Urothelium cell line (cell line): ENCODE results near the gene RPLP2.
A peak's percentile ranks its signal among the peaks of the same experiment; 100 is the strongest.

Source experiments
- DNase-seq: peaks from one replicate; pipeline ENCODE4 v3.0.0; 2011; ENCODE audit warnings: low spot score, mixed read lengths
- FAIRE-seq: peaks from 2 replicates; lab custom pipeline; 2011; peaks lifted over from hg19 to GRCh38; lab: Jason Lieb, UNC

Gene RPLP2

GRCh38 chr11:802693-803466 is 6.9 kb upstream of the RPLP2 start:
- no peak for DNase-seq
- FAIRE-seq, result no peak

GRCh38 chr11:803467-803742 is 6.4 kb upstream of the RPLP2 start:
- DNase-seq (no peak), FAIRE-seq (no peak)

GRCh38 chr11:803770-804598 is 5.8 kb upstream of the RPLP2 start:
- FAIRE-seq (no peak), DNase-seq (peak; percentile 11)

- DNase-seq (no peak), FAIRE-seq (no peak)
Measured at GRCh38 chr11:804599-804964, 5.2 kb upstream of the RPLP2 start.

GRCh38 chr11:808427-809286 is 1.1 kb upstream of the RPLP2 start:
- DNase-seq (no peak), FAIRE-seq (no peak)

GRCh38 chr11:810040-810567 is 337 bp downstream of the RPLP2 start:
- DNase-seq (no peak), FAIRE-seq (no peak)

- DNase-seq (no peak), FAIRE-seq (no peak)
Measured at GRCh38 chr11:811446-812245, 1.9 kb downstream of the RPLP2 start.

- no peak for DNase-seq
- no peak for FAIRE-seq
Measured at GRCh38 chr11:812390-812789, 2.6 kb downstream of the RPLP2 start.

- FAIRE-seq, result no peak
- no peak for DNase-seq
Measured at GRCh38 chr11:813072-813455, 3.3 kb downstream of the RPLP2 start.

- DNase-seq (no peak), FAIRE-seq (no peak)
Measured at GRCh38 chr11:813456-814096, 3.8 kb downstream of the RPLP2 start.

- DNase-seq (no peak), FAIRE-seq (no peak)
Measured at GRCh38 chr11:815675-816432, 6.1 kb downstream of the RPLP2 start.

GRCh38 chr11:816433-816779 is 6.6 kb downstream of the RPLP2 start:
- DNase-seq, result no peak
- FAIRE-seq, result no peak

GRCh38 chr11:818396-819128 is 8.8 kb downstream of the RPLP2 start, which contains the start of gene PNPLA2:
Gene PNPLA2, plus strand, starts transcription at chr11:818914. Its CDS starts 805 bp downstream, at chr11:819719.
- FAIRE-seq (no peak), DNase-seq (no peak)

- DNase-seq (peak; percentile 83), FAIRE-seq (no peak)
Measured at GRCh38 chr11:819129-819931, 9.6 kb downstream of the RPLP2 start.

- no peak for FAIRE-seq
- DNase-seq, result peak; percentile 71
Measured at GRCh38 chr11:819943-820649, 10.3 kb downstream of the RPLP2 start.

- DNase-seq (peak; percentile 35), FAIRE-seq (no peak)
Measured at GRCh38 chr11:820655-821511, 11.1 kb downstream of the RPLP2 start.
